BE2C (cell line): Measurements from ENCODE around the gene RGS9BP.
"Not testable (repeated sequence)": the region's sequence is repeated elsewhere in the genome, so short reads cannot be mapped to it uniquely, and the experiment has no call there.

Experiments
- DNase-seq: peaks from one replicate; pipeline ENCODE4 v3.0.0-alpha.2; 2020
- H3K27me3 ChIP-seq: fragments of 250-450 bp; sonication (Bioruptor Pico); 2 replicates; pipeline ENCODE4 v1.5.1; 2020; ENCODE audit warnings: mild to moderate bottlenecking
- H3K36me3 ChIP-seq: fragments of 250-450 bp; sonication (Bioruptor Pico); 2 replicates; pipeline ENCODE4 v1.5.1; 2020; ENCODE audit warnings: mild to moderate bottlenecking
- H3K4me1 ChIP-seq: fragments of 250-450 bp; sonication (Bioruptor Pico); 2 replicates; pipeline ENCODE4 v1.5.1; 2020
- H3K4me3 ChIP-seq: 2 replicates; pipeline ENCODE4 v1.5.1; 2011; ENCODE audit warnings: low read depth, low read length
- H3K9me3 ChIP-seq: fragments of 250-450 bp; sonication (Bioruptor Pico); 2 replicates; pipeline ENCODE4 v1.5.1; 2020
- CTCF ChIP-seq: IDR thresholded peaks from 2 replicates; pipeline ENCODE4 v1.5.1; 2012; ENCODE audit warnings: mild to moderate bottlenecking, low read depth, low read length

RGS9BP gene

GRCh38 chr19:32651729-32652140 is 23.9 kb upstream of the RGS9BP start:
- Histone ChIP-seq H3K36me3 (peaks cover 16% of the 10 kb centered on the region), H3K27me3 (no peaks in the 10 kb centered on the region), H3K4me3 (no peak overlapping the region), H3K9me3 (no peaks in the 10 kb centered on the region), H3K4me1 (peaks cover 11% of the 10 kb centered on the region)
- peak; percentile 22 for TF ChIP-seq CTCF
- peak; percentile 33 for DNase-seq

- H3K4me1 ChIP-seq, result peaks cover 10% of the 10 kb centered on the region
- H3K36me3 ChIP-seq, result peaks cover 16% of the 10 kb centered on the region
- not testable (repeated sequence) for DNase-seq, H3K27me3 ChIP-seq, H3K9me3 ChIP-seq, H3K4me3 ChIP-seq
Measured at GRCh38 chr19:32652331-32652730, 23.3 kb upstream of the RGS9BP start.

- Histone ChIP-seq H3K27me3 (no peaks in the 10 kb centered on the region), H3K4me3 (no peak overlapping the region), H3K36me3 (peaks cover 14% of the 10 kb centered on the region), H3K9me3 (no peaks in the 10 kb centered on the region), H3K4me1 (peaks cover 3% of the 10 kb centered on the region)
- no peak for TF ChIP-seq CTCF
- DNase-seq, result peak; percentile 45
Measured at GRCh38 chr19:32652894-32653598, 22.6 kb upstream of the RGS9BP start.

- H3K4me1 ChIP-seq, result no peaks in the 10 kb centered on the region; the same call in 1 of the 2 replicates
- no peak for TF ChIP-seq CTCF
- H3K36me3 ChIP-seq, result peaks cover 14% of the 10 kb centered on the region
- DNase-seq, result no peak
- H3K9me3 ChIP-seq, result no peaks in the 10 kb centered on the region
- no peak overlapping the region for H3K4me3 ChIP-seq
- H3K27me3 ChIP-seq, result no peaks in the 10 kb centered on the region
Measured at GRCh38 chr19:32653599-32653915, 22.1 kb upstream of the RGS9BP start.

- H3K27me3 ChIP-seq, DNase-seq, H3K4me3 ChIP-seq, H3K9me3 ChIP-seq, H3K4me1 ChIP-seq: not testable (repeated sequence)
- H3K36me3 ChIP-seq, result peaks cover 14% of the 10 kb centered on the region
Measured at GRCh38 chr19:32656379-32656778, 19.3 kb upstream of the RGS9BP start.

- Histone ChIP-seq H3K9me3 (no peaks in the 10 kb centered on the region), H3K4me1 (no peaks in the 10 kb centered on the region; the same call in 1 of the 2 replicates), H3K36me3 (peaks cover 14% of the 10 kb centered on the region), H3K27me3 (no peaks in the 10 kb centered on the region), H3K4me3 (no peak overlapping the region)
- TF ChIP-seq CTCF, result no peak
- DNase-seq, result no peak
Measured at GRCh38 chr19:32658075-32658474, 17.6 kb upstream of the RGS9BP start.

GRCh38 chr19:32658527-32658926 is 17.1 kb upstream of the RGS9BP start:
- Histone ChIP-seq H3K4me3 (no peak overlapping the region), H3K36me3 (peaks cover 14% of the 10 kb centered on the region), H3K27me3 (no peaks in the 10 kb centered on the region), H3K9me3 (no peaks in the 10 kb centered on the region), H3K4me1 (no peaks in the 10 kb centered on the region)
- TF ChIP-seq CTCF, result no peak
- no peak for DNase-seq
